GM12878 (cell line): ENCODE results near the gene KMT2E.

Experiments used
- NRF1 ChIP-seq: conservative IDR thresholded peaks from 2 replicates; pipeline ENCODE4 v1.6.1; 2011; ENCODE audit warnings: mild to moderate bottlenecking, low read depth, low read length, improper control_type of control experiment
- POLR2A ChIP-seq: IDR thresholded peaks from 2 replicates; pipeline ENCODE4 v1.6.1; 2011; ENCODE audit warnings: low read depth, mild to moderate bottlenecking, low read length
- SUZ12 ChIP-seq: fragments of 200-600 bp; sonication (generic); IDR thresholded peaks from one replicate; pipeline ENCODE4 v1.6.1; 2018; ENCODE audit warnings: antibody characterized with exemption, mild to moderate bottlenecking; ENCODE audit not compliant: unreplicated experiment
- TF ChIP-seq, protein P1 (sequence below), 3 experiments: IDR thresholded peaks in 2 of 3; conservative IDR thresholded peaks in 1 of 3; 2 replicates each; pipeline ENCODE4 v1.5.1; 2011; ENCODE audit warnings: low read depth in 3 of 3, low read length in 3 of 3, mild to moderate bottlenecking in 3 of 3, control low read depth in 2 of 3, moderate library complexity in 2 of 3, inconsistent platforms in 1 of 3, mixed read lengths in 1 of 3; ENCODE audit not compliant: control insufficient read depth in 2 of 3, insufficient read depth in 1 of 3; ENCODE audit errors: extremely low read depth in 1 of 3

DNA sequence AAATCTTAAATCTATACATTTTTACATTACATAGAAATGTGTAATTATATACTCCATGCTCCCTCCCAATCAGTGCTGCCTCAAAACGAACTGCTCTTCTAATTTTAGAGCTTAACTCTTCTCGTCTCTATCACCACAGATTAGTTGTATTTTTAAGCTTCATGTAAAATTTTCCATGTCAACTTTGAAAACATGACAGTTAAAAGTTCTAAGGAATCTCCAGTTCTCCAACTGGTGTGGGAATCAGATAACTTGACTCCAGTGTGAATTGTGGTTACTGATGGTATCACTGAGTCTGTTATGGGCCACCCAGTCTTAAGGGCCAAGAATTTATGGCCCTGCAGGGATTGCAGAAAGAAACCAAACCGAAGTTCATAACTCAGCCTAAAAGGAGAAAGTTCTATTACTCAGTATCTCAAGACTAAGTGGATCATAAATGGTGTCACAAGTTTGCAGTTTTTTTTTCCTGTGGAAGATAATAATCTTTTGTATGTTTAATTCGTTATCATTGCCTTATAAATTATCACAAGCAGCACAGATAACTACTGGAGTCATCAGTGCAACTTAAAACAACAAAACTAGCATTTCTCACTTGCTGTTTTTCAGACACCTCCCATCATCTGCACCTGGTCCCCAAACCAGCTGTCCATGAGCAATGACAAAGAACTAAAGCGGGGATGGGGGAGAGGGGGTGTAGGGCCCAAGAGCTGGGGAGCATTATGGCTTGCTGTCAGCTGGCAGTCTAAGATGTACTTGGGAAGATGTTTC, 31.5 kb upstream of the KMT2E start:
- TF ChIP-seq SUZ12: no peak
- TF ChIP-seq NRF1: no peak
- TF ChIP-seq POLR2A: no peak
- TF ChIP-seq, protein P1, sequence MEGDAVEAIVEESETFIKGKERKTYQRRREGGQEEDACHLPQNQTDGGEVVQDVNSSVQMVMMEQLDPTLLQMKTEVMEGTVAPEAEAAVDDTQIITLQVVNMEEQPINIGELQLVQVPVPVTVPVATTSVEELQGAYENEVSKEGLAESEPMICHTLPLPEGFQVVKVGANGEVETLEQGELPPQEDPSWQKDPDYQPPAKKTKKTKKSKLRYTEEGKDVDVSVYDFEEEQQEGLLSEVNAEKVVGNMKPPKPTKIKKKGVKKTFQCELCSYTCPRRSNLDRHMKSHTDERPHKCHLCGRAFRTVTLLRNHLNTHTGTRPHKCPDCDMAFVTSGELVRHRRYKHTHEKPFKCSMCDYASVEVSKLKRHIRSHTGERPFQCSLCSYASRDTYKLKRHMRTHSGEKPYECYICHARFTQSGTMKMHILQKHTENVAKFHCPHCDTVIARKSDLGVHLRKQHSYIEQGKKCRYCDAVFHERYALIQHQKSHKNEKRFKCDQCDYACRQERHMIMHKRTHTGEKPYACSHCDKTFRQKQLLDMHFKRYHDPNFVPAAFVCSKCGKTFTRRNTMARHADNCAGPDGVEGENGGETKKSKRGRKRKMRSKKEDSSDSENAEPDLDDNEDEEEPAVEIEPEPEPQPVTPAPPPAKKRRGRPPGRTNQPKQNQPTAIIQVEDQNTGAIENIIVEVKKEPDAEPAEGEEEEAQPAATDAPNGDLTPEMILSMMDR (IDR thresholded peaks at IDR 0.05 in 2 of 3, conservative IDR thresholded peaks at IDR 0.05 in 1 of 3; ENCODE audit: control insufficient read depth in 2 of 3, extremely low read depth in 1 of 3, insufficient read depth in 1 of 3, low read depth in 3 of 3, low read length in 3 of 3): no peak
